H1 (cell line): Measurements from ENCODE around the gene CRY1. TPM values are rescaled to one million over a fixed set of nuclear protein-coding genes. Genes with fewer than 3 reads are reported as not detected.

Source experiments
- JUND ChIP-seq: IDR thresholded peaks from 2 replicates; pipeline ENCODE4 v1.6.1; 2011; ENCODE audit warnings: mild to moderate bottlenecking, improper control_type of control experiment, low read length
- POLR2AphosphoS5 ChIP-seq: IDR thresholded peaks from 2 replicates; pipeline ENCODE4 v1.6.1; 2011; ENCODE audit warnings: low read depth, low read length
- SIRT6 ChIP-seq: IDR thresholded peaks from one replicate; pipeline ENCODE4 v1.7.1; 2012; ENCODE audit warnings: low read length, inconsistent platforms
- TCF12 ChIP-seq: IDR thresholded peaks from 2 replicates; pipeline ENCODE4 v1.6.1; 2011; ENCODE audit warnings: low read depth, mild to moderate bottlenecking, low read length
- YY1 ChIP-seq: IDR thresholded peaks from 2 replicates; pipeline ENCODE4 v1.6.1; 2011; ENCODE audit warnings: low read depth, mild to moderate bottlenecking, low read length
- ZNF274 ChIP-seq: IDR thresholded peaks from 2 replicates; pipeline ENCODE4 v1.7.0; 2012; ENCODE audit warnings: low read length, borderline replicate concordance; ENCODE audit errors: extremely low read depth
- polyA plus RNA-seq, 7 experiments: library from polyadenylated mRNA; depleted of rRNA in 3 of 7; stranded (reverse) in 5 of 7; unstranded in 2 of 7; fragments of >200 nt in 5 of 7; fragments of 200-250 nt in 2 of 7; gene quantifications; 1 replicate in 5 of 7; 2 replicates in 1 of 7; 4 replicates in 1 of 7; pipeline versions ENCODE4 v1.2.1 to v1.2.3, GENCODE V29; 2011 to 2013; ENCODE audit warnings: missing spikeins in 2 of 7, mixed read lengths in 2 of 7
- total RNA-seq: library from RNA; stranded (reverse); fragmentation: NEBNext Ultra II Directional; extraction: Animal tissue kit (Norgen Biotek cat#: 25700); gene quantifications from 2 replicates; pipeline ENCODE4 v1.2.1, GENCODE V29; 2021
- TF ChIP-seq, protein P1 (sequence below): IDR thresholded peaks from 2 replicates; pipeline ENCODE4 v1.6.1; 2012; ENCODE audit warnings: low read length, inconsistent platforms

The CRY1 gene
- total and polyA plus RNA-seq, 2 of the 8 experiments (the other 6 are each of a cell fraction or from before 2014, with no cell fraction given) = 13.6 to 25.1 TPM

DNA sequence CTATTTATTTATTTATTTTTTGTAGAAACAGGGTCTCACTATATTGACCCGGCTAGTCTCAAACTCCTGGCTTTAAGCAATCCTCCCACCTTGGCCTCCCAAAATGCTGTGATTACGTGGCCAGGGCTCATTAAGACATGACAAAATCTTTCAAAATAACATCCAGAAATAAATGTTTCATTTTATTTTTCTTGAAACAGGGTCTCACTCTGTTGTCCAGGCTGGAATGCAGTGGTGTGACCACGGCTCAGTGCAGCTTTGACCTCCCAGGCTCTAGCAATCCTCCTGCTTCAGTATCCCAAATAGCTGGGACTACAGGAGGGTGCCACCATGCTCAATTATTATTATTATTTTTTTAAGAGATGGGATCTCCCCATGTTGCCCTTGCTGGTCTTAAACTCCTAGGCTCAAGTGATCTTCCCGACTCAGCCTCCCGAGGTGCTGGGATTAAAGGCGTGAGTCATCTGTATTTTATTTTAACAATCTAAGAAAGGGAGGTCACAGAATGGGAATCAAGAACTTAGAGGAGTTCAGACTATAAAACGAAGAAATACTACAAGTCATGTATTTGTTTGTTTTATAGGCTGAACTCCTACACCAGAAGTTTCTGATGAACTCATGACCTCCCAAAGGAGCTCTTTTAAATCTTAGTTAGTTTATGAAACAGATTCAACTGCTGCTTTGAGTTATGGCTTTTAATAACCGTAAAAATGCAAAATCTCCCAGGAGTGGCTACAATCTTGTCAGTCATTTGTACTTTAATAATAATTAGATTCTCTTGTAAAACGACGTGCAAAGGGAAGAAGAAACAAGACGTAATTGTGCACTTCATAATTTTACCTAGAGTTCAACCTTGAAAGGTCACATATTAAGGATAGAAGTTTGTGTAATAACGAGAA, 139.7 kb downstream of the CRY1 start (continued):
- TF ChIP-seq, protein P1, sequence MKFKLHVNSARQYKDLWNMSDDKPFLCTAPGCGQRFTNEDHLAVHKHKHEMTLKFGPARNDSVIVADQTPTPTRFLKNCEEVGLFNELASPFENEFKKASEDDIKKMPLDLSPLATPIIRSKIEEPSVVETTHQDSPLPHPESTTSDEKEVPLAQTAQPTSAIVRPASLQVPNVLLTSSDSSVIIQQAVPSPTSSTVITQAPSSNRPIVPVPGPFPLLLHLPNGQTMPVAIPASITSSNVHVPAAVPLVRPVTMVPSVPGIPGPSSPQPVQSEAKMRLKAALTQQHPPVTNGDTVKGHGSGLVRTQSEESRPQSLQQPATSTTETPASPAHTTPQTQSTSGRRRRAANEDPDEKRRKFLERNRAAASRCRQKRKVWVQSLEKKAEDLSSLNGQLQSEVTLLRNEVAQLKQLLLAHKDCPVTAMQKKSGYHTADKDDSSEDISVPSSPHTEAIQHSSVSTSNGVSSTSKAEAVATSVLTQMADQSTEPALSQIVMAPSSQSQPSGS = no peak
- TF ChIP-seq YY1 = no peak
- no peak for TF ChIP-seq TCF12
- no peak for TF ChIP-seq POLR2AphosphoS5
- no peak for TF ChIP-seq SIRT6
- TF ChIP-seq JUND = no peak
- TF ChIP-seq ZNF274 = no peak
